Measurements from ENCODE around the gene MYH9.

The MYH9 gene

DNA sequence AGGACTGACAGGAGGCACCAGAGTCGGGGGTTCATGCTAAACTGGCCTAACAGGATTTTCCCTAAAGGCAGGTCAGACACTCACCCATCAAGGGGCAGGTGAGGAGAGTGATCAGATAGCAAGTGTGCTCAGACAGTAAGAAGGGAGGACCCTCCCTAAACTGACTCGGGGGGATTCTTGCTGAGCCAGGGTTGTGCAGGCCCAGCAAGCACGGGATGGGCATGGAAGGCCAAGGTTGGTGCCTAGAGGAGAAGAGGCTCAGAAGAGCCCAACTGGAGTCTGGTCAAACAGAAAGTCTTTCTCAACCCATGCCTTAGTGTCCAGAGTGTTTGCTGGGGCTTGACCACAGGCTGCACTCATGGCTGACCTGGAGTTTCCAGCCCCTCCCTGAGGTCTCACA lies 141.0 kb downstream of the MYH9 start:
- no peak overlapping the region for H3K27ac ChIP-seq (ENCODE audit: extremely low read depth, low read depth, low read length)
- H3K36me3 ChIP-seq (ENCODE audit: control insufficient read depth in 2 of 2, insufficient read depth in 1 of 2, low read length in 2 of 2): no peaks in the 10 kb centered on the region
- no peak overlapping the region for H3K4me3 ChIP-seq (ENCODE audit: low read depth, low read length)
- ChIA-PET CTCF (no interaction called here), POLR2A (no interaction called here)
- no peaks in the 10 kb centered on the region for H3K9me3 ChIP-seq (ENCODE audit: control insufficient read depth, insufficient read depth, low read depth, low read length)
- TF ChIP-seq KLF16 (tag by site-specific recombination; IDR thresholded peaks at IDR 0.05): no peak
- no peak for TF ChIP-seq ZNF132 (tag by site-specific recombination; IDR thresholded peaks at IDR 0.05; ENCODE audit: borderline replicate concordance)
- no peak for TF ChIP-seq ZNF768 (tag by site-specific recombination; IDR thresholded peaks at IDR 0.05)
- no peak for TF ChIP-seq IKZF3 (tag by site-specific recombination; IDR thresholded peaks at IDR 0.05)
- H3K4me1 ChIP-seq (ENCODE audit: control insufficient read depth, insufficient read depth, low read length): no peaks in the 10 kb centered on the region

DNA sequence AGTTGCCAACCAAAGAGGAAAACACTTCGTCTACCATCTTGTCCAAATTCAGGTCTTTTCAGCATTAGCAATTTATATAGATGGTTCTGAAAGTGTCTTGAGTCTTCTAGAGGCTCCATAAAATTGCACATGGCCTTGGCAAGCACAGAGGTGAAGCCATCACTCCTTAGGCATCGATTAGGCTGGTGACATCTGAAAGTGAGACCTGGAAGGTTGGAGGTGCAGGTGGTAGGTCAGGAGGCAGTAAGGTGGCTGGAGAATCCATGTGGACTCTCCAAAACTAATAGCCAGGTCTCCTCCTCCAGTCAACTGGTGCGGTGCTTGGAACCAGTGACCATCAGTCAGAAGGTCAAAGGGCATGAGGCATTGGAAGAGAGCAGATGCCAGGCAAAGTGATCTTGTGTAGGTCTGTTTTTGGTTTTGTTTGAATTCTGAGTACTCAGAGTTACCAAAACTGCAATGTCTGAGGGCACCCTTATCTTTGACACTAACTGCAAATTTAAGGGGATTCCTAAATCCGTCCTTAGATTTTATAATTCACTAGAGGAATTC lies 141.9 kb downstream of the MYH9 start:
- Histone ChIP-seq H3K9me3 (ENCODE audit: control insufficient read depth, insufficient read depth, low read depth, low read length) (no peaks in the 10 kb centered on the region), H3K4me1 (ENCODE audit: control insufficient read depth, insufficient read depth, low read length) (no peaks in the 10 kb centered on the region), H3K4me3 (ENCODE audit: low read depth, low read length) (no peak overlapping the region), H3K36me3 (ENCODE audit: control insufficient read depth in 2 of 2, insufficient read depth in 1 of 2, low read length in 2 of 2) (no peaks in the 10 kb centered on the region), H3K27ac (ENCODE audit: extremely low read depth, low read depth, low read length) (no peak overlapping the region)
- ChIA-PET POLR2A (no interaction called here), CTCF (no interaction called here)
- TF ChIP-seq ZNF549 (tag by site-specific recombination; IDR thresholded peaks at IDR 0.05) (no peak), PRDM1 (tag by site-specific recombination; IDR thresholded peaks at IDR 0.05) (no peak), ZNF670 (tag by site-specific recombination; IDR thresholded peaks at IDR 0.05; ENCODE audit: low read depth) (no peak), ZNF121 (tag by site-specific recombination; IDR thresholded peaks at IDR 0.05) (no peak), ZNF24 (tag by site-specific recombination; IDR thresholded peaks at IDR 0.05) (no peak), OSR2 (tag by site-specific recombination; IDR thresholded peaks at IDR 0.05) (no peak), ZNF792 (tag by site-specific recombination; IDR thresholded peaks at IDR 0.05) (no peak), ZNF248 (tag by site-specific recombination; IDR thresholded peaks at IDR 0.05) (no peak), ZNF610 (tag by site-specific recombination; IDR thresholded peaks at IDR 0.05; ENCODE audit: borderline replicate concordance) (no peak), MEIS1 (CRISPR knock-in tag; IDR thresholded peaks at IDR 0.05; ENCODE audit: borderline replicate concordance) (no peak), ZNF16 (tag by site-specific recombination; IDR thresholded peaks at IDR 0.05; ENCODE audit: low read depth) (no peak), ZNF561 (tag by site-specific recombination; IDR thresholded peaks at IDR 0.05; ENCODE audit: borderline replicate concordance) (no peak), ZNF394 (tag by site-specific recombination; IDR thresholded peaks at IDR 0.05; ENCODE audit: borderline replicate concordance) (no peak), ZNF155 (tag by site-specific recombination; IDR thresholded peaks at IDR 0.05) (no peak), ZSCAN23 (tag by site-specific recombination; IDR thresholded peaks at IDR 0.05) (no peak), ZNF660 (tag by site-specific recombination; IDR thresholded peaks at IDR 0.05) (no peak)
- TF ChIP-seq, protein P1, sequence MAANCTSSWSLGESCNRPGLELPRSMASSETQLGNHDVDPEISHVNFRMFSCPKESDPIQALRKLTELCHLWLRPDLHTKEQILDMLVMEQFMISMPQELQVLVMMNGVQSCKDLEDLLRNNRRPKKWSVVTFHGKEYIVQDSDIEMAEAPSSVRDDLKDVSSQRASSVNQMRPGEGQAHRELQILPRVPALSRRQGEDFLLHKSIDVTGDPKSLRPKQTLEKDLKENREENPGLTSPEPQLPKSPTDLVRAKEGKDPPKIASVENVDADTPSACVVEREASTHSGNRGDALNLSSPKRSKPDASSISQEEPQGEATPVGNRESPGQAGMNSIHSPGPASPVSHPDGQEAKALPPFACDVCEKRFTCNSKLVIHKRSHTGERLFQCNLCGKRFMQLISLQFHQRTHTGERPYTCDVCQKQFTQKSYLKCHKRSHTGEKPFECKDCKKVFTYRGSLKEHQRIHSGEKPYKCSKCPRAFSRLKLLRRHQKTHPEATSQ (tag by site-specific recombination; IDR thresholded peaks at IDR 0.05): no peak
- TF ChIP-seq, protein P2, sequence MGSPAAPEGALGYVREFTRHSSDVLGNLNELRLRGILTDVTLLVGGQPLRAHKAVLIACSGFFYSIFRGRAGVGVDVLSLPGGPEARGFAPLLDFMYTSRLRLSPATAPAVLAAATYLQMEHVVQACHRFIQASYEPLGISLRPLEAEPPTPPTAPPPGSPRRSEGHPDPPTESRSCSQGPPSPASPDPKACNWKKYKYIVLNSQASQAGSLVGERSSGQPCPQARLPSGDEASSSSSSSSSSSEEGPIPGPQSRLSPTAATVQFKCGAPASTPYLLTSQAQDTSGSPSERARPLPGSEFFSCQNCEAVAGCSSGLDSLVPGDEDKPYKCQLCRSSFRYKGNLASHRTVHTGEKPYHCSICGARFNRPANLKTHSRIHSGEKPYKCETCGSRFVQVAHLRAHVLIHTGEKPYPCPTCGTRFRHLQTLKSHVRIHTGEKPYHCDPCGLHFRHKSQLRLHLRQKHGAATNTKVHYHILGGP (tag by site-specific recombination; IDR thresholded peaks at IDR 0.05): no peak

Measured in HEK293 (cell line).